HG03103 (cell line): Measurements from ENCODE around the gene NFIB.

ENCODE experiments used
- ATAC-seq: cut with Tn5 transposase; IDR thresholded peaks from one replicate; pipeline ENCODE4 v1.9.1; 2021; ENCODE audit warnings: low read depth; ENCODE audit not compliant: unreplicated experiment

NFIB gene

GRCh38 chr9:14220256-14220655, 93.7 kb downstream of the NFIB start:
- no peak for ATAC-seq

GRCh38 chr9:14219850-14220249, 94.1 kb downstream of the NFIB start:
- ATAC-seq = no peak

- ATAC-seq = no peak
Observed at GRCh38 chr9:14218253-14218652, 95.7 kb downstream of the NFIB start.

GRCh38 chr9:14216612-14217194, 97.2 kb downstream of the NFIB start:
- ATAC-seq = no peak

GRCh38 chr9:14215614-14216013, 98.3 kb downstream of the NFIB start:
- ATAC-seq = no peak

- ATAC-seq = no peak
Observed at GRCh38 chr9:14214693-14215092, 99.2 kb downstream of the NFIB start.

- no peak for ATAC-seq
Observed at GRCh38 chr9:14214065-14214684, 99.8 kb downstream of the NFIB start.

- no peak for ATAC-seq
Observed at GRCh38 chr9:14213504-14213903, 100.4 kb downstream of the NFIB start.

GRCh38 chr9:14212697-14213420, 101.1 kb downstream of the NFIB start:
- no peak for ATAC-seq

- ATAC-seq = no peak
Observed at GRCh38 chr9:14212077-14212476, 101.9 kb downstream of the NFIB start.

GRCh38 chr9:14211564-14211963, 102.4 kb downstream of the NFIB start:
- ATAC-seq = no peak

GRCh38 chr9:14210428-14210827, 103.5 kb downstream of the NFIB start:
- ATAC-seq = no peak

GRCh38 chr9:14209399-14210345, 104.3 kb downstream of the NFIB start:
- no peak for ATAC-seq

GRCh38 chr9:14207352-14207995, 106.5 kb downstream of the NFIB start:
- no peak for ATAC-seq

- ATAC-seq = no peak
Observed at GRCh38 chr9:14205463-14205862, 108.5 kb downstream of the NFIB start.

- ATAC-seq = no peak
Observed at GRCh38 chr9:14203356-14204056, 110.4 kb downstream of the NFIB start.

GRCh38 chr9:14198841-14199455, 115.0 kb downstream of the NFIB start:
- no peak for ATAC-seq

GRCh38 chr9:14198047-14198840, 115.7 kb downstream of the NFIB start:
- no peak for ATAC-seq
